Neural cell (in vitro differentiated cells): Measurements from ENCODE around the gene P3H1.

Experiments
- EP300 ChIP-seq: fragments of 450-650 bp; conservative IDR thresholded peaks from 2 replicates; pipeline ENCODE4 v1.6.1; 2014; ENCODE audit warnings: antibody characterized with exemption, mild to moderate bottlenecking, moderate library complexity; ENCODE audit not compliant: poor library complexity, severe bottlenecking
- EZH2 ChIP-seq: fragments of 200-600, 300-800 bp; shearing (Covaris generic), sonication (generic); IDR thresholded peaks from 2 replicates; pipeline ENCODE4 v1.6.1; 2014; ENCODE audit warnings: antibody characterized with exemption, low read length, borderline replicate concordance, mild to moderate bottlenecking; ENCODE audit not compliant: insufficient read depth, poor library complexity, severe bottlenecking
- MXI1 ChIP-seq: fragments of 450-650 bp; conservative IDR thresholded peaks from 2 replicates; pipeline ENCODE4 v1.6.1; 2014; ENCODE audit warnings: antibody characterized with exemption, mild to moderate bottlenecking; ENCODE audit not compliant: poor library complexity, severe bottlenecking
- POLR2AphosphoS5 ChIP-seq: IDR thresholded peaks from 2 replicates; pipeline ENCODE4 v1.6.1; 2012
- RAD21 ChIP-seq: fragments of 450-650 bp; conservative IDR thresholded peaks from 2 replicates; pipeline ENCODE4 v1.6.1; 2014; ENCODE audit warnings: antibody characterized with exemption, mild to moderate bottlenecking, moderate library complexity
- SMC3 ChIP-seq: fragments of 450-650 bp; conservative IDR thresholded peaks from 2 replicates; pipeline ENCODE4 v1.6.1; 2014; ENCODE audit warnings: antibody characterized with exemption, mild to moderate bottlenecking, moderate library complexity; ENCODE audit not compliant: poor library complexity
- TAF1 ChIP-seq: IDR thresholded peaks from 2 replicates; pipeline ENCODE4 v1.6.1; 2012; ENCODE audit warnings: low read depth
- TF ChIP-seq, protein P1 (sequence below): fragments of 450-650 bp; IDR thresholded peaks from 2 replicates; pipeline ENCODE4 v1.5.1; 2014; ENCODE audit warnings: antibody characterized with exemption, mild to moderate bottlenecking, moderate library complexity; ENCODE audit not compliant: poor library complexity, severe bottlenecking
- TF ChIP-seq, protein P2 (sequence below): IDR thresholded peaks from 2 replicates; pipeline ENCODE4 v1.6.1; 2012; ENCODE audit warnings: borderline replicate concordance

DNA sequence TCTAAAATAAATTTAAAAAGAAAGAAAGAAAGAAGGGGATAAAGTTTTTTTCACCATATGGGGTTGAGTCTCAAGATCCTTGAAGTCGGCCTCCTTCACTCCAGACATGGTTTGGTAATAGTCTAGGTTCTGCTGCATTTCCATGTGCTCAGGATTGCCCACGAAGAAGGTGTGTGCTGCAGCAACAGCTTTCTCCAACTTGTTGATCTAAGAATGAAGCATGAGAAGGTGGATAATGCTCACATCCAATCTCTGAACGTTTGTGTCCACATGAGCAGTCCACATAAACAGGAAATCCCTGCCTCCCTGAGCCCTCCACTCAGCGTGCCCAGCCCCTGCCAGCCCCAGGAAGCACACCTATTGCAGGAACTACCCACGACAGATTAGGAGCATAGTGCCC, 4.6 kb downstream of the P3H1 start:
- TF ChIP-seq EZH2 (no peak), POLR2AphosphoS5 (no peak), EP300 (no peak), MXI1 (no peak), TAF1 (no peak), RAD21 (no peak), SMC3 (no peak)
- TF ChIP-seq, protein P1, sequence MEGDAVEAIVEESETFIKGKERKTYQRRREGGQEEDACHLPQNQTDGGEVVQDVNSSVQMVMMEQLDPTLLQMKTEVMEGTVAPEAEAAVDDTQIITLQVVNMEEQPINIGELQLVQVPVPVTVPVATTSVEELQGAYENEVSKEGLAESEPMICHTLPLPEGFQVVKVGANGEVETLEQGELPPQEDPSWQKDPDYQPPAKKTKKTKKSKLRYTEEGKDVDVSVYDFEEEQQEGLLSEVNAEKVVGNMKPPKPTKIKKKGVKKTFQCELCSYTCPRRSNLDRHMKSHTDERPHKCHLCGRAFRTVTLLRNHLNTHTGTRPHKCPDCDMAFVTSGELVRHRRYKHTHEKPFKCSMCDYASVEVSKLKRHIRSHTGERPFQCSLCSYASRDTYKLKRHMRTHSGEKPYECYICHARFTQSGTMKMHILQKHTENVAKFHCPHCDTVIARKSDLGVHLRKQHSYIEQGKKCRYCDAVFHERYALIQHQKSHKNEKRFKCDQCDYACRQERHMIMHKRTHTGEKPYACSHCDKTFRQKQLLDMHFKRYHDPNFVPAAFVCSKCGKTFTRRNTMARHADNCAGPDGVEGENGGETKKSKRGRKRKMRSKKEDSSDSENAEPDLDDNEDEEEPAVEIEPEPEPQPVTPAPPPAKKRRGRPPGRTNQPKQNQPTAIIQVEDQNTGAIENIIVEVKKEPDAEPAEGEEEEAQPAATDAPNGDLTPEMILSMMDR, result no peak
- TF ChIP-seq, protein P2, sequence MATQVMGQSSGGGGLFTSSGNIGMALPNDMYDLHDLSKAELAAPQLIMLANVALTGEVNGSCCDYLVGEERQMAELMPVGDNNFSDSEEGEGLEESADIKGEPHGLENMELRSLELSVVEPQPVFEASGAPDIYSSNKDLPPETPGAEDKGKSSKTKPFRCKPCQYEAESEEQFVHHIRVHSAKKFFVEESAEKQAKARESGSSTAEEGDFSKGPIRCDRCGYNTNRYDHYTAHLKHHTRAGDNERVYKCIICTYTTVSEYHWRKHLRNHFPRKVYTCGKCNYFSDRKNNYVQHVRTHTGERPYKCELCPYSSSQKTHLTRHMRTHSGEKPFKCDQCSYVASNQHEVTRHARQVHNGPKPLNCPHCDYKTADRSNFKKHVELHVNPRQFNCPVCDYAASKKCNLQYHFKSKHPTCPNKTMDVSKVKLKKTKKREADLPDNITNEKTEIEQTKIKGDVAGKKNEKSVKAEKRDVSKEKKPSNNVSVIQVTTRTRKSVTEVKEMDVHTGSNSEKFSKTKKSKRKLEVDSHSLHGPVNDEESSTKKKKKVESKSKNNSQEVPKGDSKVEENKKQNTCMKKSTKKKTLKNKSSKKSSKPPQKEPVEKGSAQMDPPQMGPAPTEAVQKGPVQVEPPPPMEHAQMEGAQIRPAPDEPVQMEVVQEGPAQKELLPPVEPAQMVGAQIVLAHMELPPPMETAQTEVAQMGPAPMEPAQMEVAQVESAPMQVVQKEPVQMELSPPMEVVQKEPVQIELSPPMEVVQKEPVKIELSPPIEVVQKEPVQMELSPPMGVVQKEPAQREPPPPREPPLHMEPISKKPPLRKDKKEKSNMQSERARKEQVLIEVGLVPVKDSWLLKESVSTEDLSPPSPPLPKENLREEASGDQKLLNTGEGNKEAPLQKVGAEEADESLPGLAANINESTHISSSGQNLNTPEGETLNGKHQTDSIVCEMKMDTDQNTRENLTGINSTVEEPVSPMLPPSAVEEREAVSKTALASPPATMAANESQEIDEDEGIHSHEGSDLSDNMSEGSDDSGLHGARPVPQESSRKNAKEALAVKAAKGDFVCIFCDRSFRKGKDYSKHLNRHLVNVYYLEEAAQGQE, result no peak
